ENCODE data around the gene TGFBI.

GRCh38 chr5:136030252-136030651, 1.5 kb downstream of the TGFBI start:
- TF ChIP-seq EZH2 (IDR thresholded peaks at IDR 0.05) (no peak), CTCF (IDR thresholded peaks at IDR 0.05) (no peak), EZH2phosphoT487 (IDR thresholded peaks at IDR 0.05) (no peak)
